LNCAP (cell line): Measurements from ENCODE around the gene GYS2.

Experiments
- CTCF ChIP-seq: fragments of 450-650 bp; IDR thresholded peaks from 2 replicates; pipeline ENCODE4 v1.5.1; 2017; ENCODE audit warnings: mild to moderate bottlenecking

GYS2 gene

GRCh38 chr12:21528953-21529352 is 75.7 kb downstream of the GYS2 start:
- no peak for TF ChIP-seq CTCF

GRCh38 chr12:21527451-21528180 is 77.0 kb downstream of the GYS2 start:
- no peak for TF ChIP-seq CTCF

- no peak for TF ChIP-seq CTCF
Observed at GRCh38 chr12:21526721-21527345, 77.8 kb downstream of the GYS2 start.

- TF ChIP-seq CTCF: no peak
Observed at GRCh38 chr12:21526053-21526452, 78.6 kb downstream of the GYS2 start, which contains the start of gene SPX. Gene SPX (plus strand): TSS chr12:21526296. CDS start chr12:21526473, 177 bp downstream.

- TF ChIP-seq CTCF: no peak
Observed at GRCh38 chr12:21523148-21523547, 81.5 kb downstream of the GYS2 start.

GRCh38 chr12:21521541-21521940 is 83.1 kb downstream of the GYS2 start:
- no peak for TF ChIP-seq CTCF

- TF ChIP-seq CTCF: no peak
Observed at GRCh38 chr12:21518451-21518850, 86.2 kb downstream of the GYS2 start.
